ENCODE results near the gene ATF6.

DNA sequence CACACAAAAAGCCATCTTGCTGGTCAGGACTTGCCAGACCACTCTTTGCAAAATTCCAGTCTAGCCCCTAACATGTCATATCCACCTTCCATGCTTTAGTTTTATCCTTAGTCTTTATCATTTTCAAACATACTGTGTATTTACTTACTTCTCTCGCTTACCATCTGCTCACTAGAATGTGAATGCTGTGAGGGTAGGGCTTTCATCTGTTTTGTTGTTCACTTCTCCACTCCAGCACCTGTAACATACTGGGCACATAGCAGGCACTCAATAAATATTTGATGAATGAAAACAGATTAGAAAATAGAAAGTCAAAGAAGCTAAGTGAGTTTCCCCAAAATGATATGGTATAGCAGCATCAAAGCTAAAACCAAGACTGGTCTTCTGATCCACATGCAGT lies 177.6 kb downstream of the ATF6 start:
- TF ChIP-seq, protein P1, sequence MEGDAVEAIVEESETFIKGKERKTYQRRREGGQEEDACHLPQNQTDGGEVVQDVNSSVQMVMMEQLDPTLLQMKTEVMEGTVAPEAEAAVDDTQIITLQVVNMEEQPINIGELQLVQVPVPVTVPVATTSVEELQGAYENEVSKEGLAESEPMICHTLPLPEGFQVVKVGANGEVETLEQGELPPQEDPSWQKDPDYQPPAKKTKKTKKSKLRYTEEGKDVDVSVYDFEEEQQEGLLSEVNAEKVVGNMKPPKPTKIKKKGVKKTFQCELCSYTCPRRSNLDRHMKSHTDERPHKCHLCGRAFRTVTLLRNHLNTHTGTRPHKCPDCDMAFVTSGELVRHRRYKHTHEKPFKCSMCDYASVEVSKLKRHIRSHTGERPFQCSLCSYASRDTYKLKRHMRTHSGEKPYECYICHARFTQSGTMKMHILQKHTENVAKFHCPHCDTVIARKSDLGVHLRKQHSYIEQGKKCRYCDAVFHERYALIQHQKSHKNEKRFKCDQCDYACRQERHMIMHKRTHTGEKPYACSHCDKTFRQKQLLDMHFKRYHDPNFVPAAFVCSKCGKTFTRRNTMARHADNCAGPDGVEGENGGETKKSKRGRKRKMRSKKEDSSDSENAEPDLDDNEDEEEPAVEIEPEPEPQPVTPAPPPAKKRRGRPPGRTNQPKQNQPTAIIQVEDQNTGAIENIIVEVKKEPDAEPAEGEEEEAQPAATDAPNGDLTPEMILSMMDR (IDR thresholded peaks at IDR 0.05), result no peak
- TF ChIP-seq POLR2A (IDR thresholded peaks at IDR 0.05), result no peak
